GM12878 (cell line): ENCODE results near the gene ANK3. TPM values are rescaled to one million over a fixed set of nuclear protein-coding genes. Genes with fewer than 3 reads are reported as not detected.

ENCODE experiments used
- ATAC-seq: fragments of 200-7000 bp; cut with Tn5 transposase; 3 replicates; pipeline ENCODE4 v1.9.1; 2020; ENCODE audit warnings: mild to moderate bottlenecking, moderate library complexity
- BruUV-seq: library from RNA; stranded (reverse); fragments of 400-500 nt; replicated peaks from 2 replicates; lab custom pipeline; 2021; lab: Mats Ljungman, UMichigan
- CTCF ChIA-PET: fragments of 300-600 bp; sonication (Branson Sonifier 250); formaldehyde crosslinking; extraction: SDS; loops from one replicate; lab custom pipeline; 2021; ENCODE audit warnings: inconsistent platforms; lab: Yijun Ruan, JAX
- POLR2A ChIA-PET: fragments of 350-600 bp; formaldehyde crosslinking; extraction: SDS; loops from one replicate; lab custom pipeline; 2021; ENCODE audit warnings: inconsistent platforms; lab: Charles Lee
- RAD21 ChIA-PET: fragments of 300-600 bp; sonication (Branson Sonifier 250); formaldehyde crosslinking; loops from one replicate; lab custom pipeline; 2023; ENCODE audit warnings: antibody characterized with exemption; ENCODE audit not compliant: unreplicated experiment; lab: Charles Lee
- SMC1A ChIA-PET: fragments of 300-600 bp; sonication (Branson Sonifier 250); formaldehyde crosslinking; loops from one replicate; lab custom pipeline; 2023; ENCODE audit not compliant: unreplicated experiment, uncharacterized antibody; lab: Charles Lee
- DNase-seq: peaks from one replicate; pipeline ENCODE4 v3.0.0-alpha.2; 2011; ENCODE audit warnings: low read depth, low spot score
- FAIRE-seq: peaks from 3 replicates; lab custom pipeline; 2011; peaks lifted over from hg19 to GRCh38; lab: Jason Lieb, UNC
- H2AFZ ChIP-seq: 2 replicates; pipeline ENCODE4 v1.6.0; 2011; ENCODE audit warnings: low read depth, low read length, control low read depth; ENCODE audit not compliant: control insufficient read depth
- H3K27ac ChIP-seq: 2 replicates; pipeline ENCODE4 v1.5.1; 2011; ENCODE audit warnings: control low read depth; ENCODE audit not compliant: control insufficient read depth, insufficient read depth
- H3K27me3 ChIP-seq, 2 experiments: replicated peaks in 1 of 2; 2 replicates each; pipeline versions ENCODE4 v1.6.0 to v1.6.1; 2011; ENCODE audit warnings: low read length in 1 of 2; ENCODE audit not compliant: control insufficient read depth in 2 of 2, insufficient read depth in 2 of 2
- H3K36me3 ChIP-seq, 2 experiments: 2 replicates each; pipeline ENCODE4 v1.5.1; 2011; ENCODE audit warnings: low read length in 1 of 2; ENCODE audit not compliant: control insufficient read depth in 2 of 2, insufficient read depth in 2 of 2
- H3K4me1 ChIP-seq: 2 replicates; pipeline ENCODE4 v1.6.1; 2011; ENCODE audit warnings: mild to moderate bottlenecking, low read length, moderate library complexity, mixed read lengths; ENCODE audit not compliant: control insufficient read depth, insufficient read depth
- H3K4me2 ChIP-seq: 2 replicates; pipeline ENCODE4 v1.6.0; 2011; ENCODE audit warnings: control low read depth; ENCODE audit not compliant: control insufficient read depth, insufficient read depth
- H3K4me3 ChIP-seq: fragments of 200-600 bp; sonication (generic); 2 replicates; pipeline ENCODE4 v1.5.1; 2016
- H3K79me2 ChIP-seq: 2 replicates; pipeline ENCODE4 v1.6.0; 2011; ENCODE audit warnings: low read length; ENCODE audit not compliant: control insufficient read depth, insufficient read depth
- H3K9ac ChIP-seq: 2 replicates; pipeline ENCODE4 v1.8.0; 2011; ENCODE audit warnings: low read length, control low read depth, mixed read lengths; ENCODE audit not compliant: control insufficient read depth, insufficient read depth
- H3K9me3 ChIP-seq: replicated peaks from 3 replicates; pipeline ENCODE4 v1.5.1; 2011; ENCODE audit warnings: mild to moderate bottlenecking, low read length; ENCODE audit not compliant: control insufficient read depth, insufficient read depth
- H4K20me1 ChIP-seq: 2 replicates; pipeline ENCODE4 v1.6.0; 2011; ENCODE audit not compliant: control insufficient read depth, insufficient read depth
- CHD4 ChIP-seq: fragments of 200-600 bp; sonication (generic); IDR thresholded peaks from 2 replicates; pipeline ENCODE4 v1.6.1; 2016; ENCODE audit warnings: mild to moderate bottlenecking
- MEF2A ChIP-seq: IDR thresholded peaks from 2 replicates; pipeline ENCODE4 v1.6.1; 2011; ENCODE audit warnings: low read depth, mild to moderate bottlenecking, low read length, moderate library complexity; ENCODE audit not compliant: insufficient read depth
- NFYA ChIP-seq: IDR thresholded peaks from 2 replicates; pipeline ENCODE4 v1.6.1; 2011; ENCODE audit warnings: low read depth, mild to moderate bottlenecking, low read length, improper control_type of control experiment, borderline replicate concordance
- RCOR1 ChIP-seq: conservative IDR thresholded peaks from 2 replicates; pipeline ENCODE4 v1.6.1; 2012; ENCODE audit warnings: low read depth, low read length, improper control_type of control experiment
- SP1 ChIP-seq: IDR thresholded peaks from one replicate; pipeline ENCODE4 v1.6.1; 2011; ENCODE audit warnings: low read depth, low read length
- TBL1XR1 ChIP-seq: IDR thresholded peaks from 2 replicates; pipeline ENCODE4 v1.6.1; 2012; ENCODE audit warnings: low read depth, low read length, improper control_type of control experiment
- ZBED1 ChIP-seq: IDR thresholded peaks from 2 replicates; pipeline ENCODE4 v1.6.1; 2016; ENCODE audit warnings: borderline replicate concordance
- ZNF24 ChIP-seq: fragments of 450-650 bp; IDR thresholded peaks from 2 replicates; pipeline ENCODE4 v1.6.1; 2017; ENCODE audit warnings: antibody characterized with exemption, mild to moderate bottlenecking
- WGBS: methylation state at CpG from one replicate; pipeline ENCODE4 v1.1.6; 2016; ENCODE audit warnings: low lambda C conversion rate; ENCODE audit not compliant: insufficient replicate concordance, insufficient coverage; ENCODE audit errors: missing lambda C conversion rate; 5-methylcytosine and 5-hydroxymethylcytosine counted together
- in situ Hi-C: fragments of 300-500 bp; cut with MboI; formaldehyde crosslinking; loops from 9 replicates; pipeline ENCODE4 v1.14.3; 2018; ENCODE audit warnings: mixed read lengths
- intact Hi-C: fragments of 100-400 bp; cut with micrococcal nuclease; formaldehyde crosslinking; loops from one replicate; pipeline ENCODE4 v1.14.2; 2022; ENCODE audit not compliant: unreplicated experiment
- polyA plus RNA-seq, 11 experiments: library from polyadenylated mRNA; depleted of rRNA in 4 of 11; unstranded in 6 of 11; stranded (reverse) in 5 of 11; fragments of >200 nt; fragmentation: Nextera tagmentation in 4 of 11; fragmentation: Illumina TruSeq in 1 of 11; extraction: Ambion mirVana in 4 of 11; extraction: Trizol in 1 of 11; gene quantifications; 1 replicate in 1 of 11; 2 replicates in 10 of 11; pipeline versions ENCODE4 v1.2.1 to v1.2.3, GENCODE V29; 2011 to 2016; ENCODE audit warnings: inconsistent platforms in 2 of 11, missing spikeins in 2 of 11, low read depth in 1 of 11
- total RNA-seq, 4 experiments: library from RNA; depleted of rRNA in 3 of 4; stranded (reverse); fragments of >200 nt in 3 of 4; fragmentation: Illumina TruSeq in 1 of 4; extraction: Trizol in 1 of 4; gene quantifications; 2 replicates each; pipeline versions ENCODE4 v1.2.1 to v1.2.3, GENCODE V29; 2013 to 2021
- TF ChIP-seq, protein P1 (sequence below): IDR thresholded peaks from 2 replicates; pipeline ENCODE4 v1.6.1; 2011; ENCODE audit warnings: low read depth, low read length, improper control_type of control experiment, borderline replicate concordance
- TF ChIP-seq, protein P2 (sequence below): IDR thresholded peaks from 2 replicates; pipeline ENCODE4 v1.6.1; 2012; ENCODE audit warnings: mild to moderate bottlenecking, low read depth, low read length
- TF ChIP-seq, protein P3 (sequence below): IDR thresholded peaks from 2 replicates; pipeline ENCODE4 v1.6.1; 2012; ENCODE audit warnings: improper control_type of control experiment, low read depth, low read length; ENCODE audit not compliant: insufficient replicate concordance

The ANK3 gene
- total and polyA plus RNA-seq, 10 of the 15 experiments (the other 5 are each of a cell fraction or from before 2014, with no cell fraction given), result 0.06 to 0.82 (median 0.20) TPM; not detected in 2

DNA sequence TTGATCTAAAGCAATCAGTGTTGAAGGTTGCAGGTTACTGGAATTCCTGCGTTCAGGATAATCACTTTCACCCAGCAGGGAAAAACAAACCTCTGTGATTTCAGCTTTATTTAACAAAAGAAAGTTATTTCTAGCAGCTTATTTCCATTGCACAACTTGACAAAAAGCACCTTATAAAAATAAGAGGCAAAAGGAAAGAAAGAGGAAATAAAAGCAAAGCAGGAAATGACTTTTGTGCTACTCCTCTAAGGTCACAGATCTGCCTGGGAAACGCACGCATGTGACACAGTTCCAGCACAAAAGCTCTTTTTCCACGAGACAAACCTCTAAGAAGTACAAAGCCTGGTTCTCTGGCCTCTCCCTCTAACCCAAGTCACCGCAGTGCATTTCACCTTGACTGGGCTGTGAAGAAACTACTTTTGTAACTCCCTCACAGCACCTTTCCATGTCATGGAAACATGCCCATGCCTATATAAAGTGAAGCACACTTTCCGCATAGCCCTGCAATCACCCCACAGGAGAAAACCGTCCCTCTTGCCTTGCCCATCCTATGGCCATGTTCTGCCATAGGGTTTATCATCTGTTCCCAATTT is 870 bp downstream of the ANK3 start (continued):
- TF ChIP-seq, protein P1, sequence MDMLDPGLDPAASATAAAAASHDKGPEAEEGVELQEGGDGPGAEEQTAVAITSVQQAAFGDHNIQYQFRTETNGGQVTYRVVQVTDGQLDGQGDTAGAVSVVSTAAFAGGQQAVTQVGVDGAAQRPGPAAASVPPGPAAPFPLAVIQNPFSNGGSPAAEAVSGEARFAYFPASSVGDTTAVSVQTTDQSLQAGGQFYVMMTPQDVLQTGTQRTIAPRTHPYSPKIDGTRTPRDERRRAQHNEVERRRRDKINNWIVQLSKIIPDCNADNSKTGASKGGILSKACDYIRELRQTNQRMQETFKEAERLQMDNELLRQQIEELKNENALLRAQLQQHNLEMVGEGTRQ, result no peak
- TF ChIP-seq CHD4 (no peak), MEF2A (no peak), ZBED1 (no peak)

DNA sequence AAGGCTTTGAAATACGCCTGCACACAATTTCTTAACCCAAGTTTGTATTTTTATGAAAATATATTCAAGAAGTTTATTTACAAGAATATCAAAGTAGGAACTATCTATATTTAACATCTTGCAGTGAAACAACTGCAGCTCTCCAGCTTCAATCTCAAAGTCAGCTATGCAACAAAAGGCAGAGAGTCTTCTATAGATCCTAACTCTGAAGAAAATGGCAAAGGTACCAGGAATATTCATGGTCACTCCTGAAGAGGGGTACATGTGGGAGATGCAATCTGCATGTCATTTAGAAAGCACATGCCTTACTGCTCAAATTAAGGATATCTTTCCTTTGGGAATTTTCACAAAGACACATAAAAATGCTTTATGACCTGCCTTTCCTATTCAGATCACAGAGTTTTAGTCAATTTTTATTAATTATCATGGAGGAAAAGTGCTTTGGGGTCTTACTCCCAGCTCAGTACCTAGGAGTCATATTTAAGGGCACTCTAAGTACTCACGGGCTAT is 1.5 kb downstream of the ANK3 start:
- ATAC-seq (no peak), FAIRE-seq (no peak), DNase-seq (no peak)
- ChIA-PET CTCF (interaction anchor here (1.5 kb wide), 3 partner anchors 21 to 52 kb away, joined by 3 to 5 read pairs (median 3); no protein-coding TSS in a partner anchor), RAD21 (no interaction called here), SMC1A (interaction anchor here (0.8 to 1.6 kb wide), 2 partner anchors 11 to 185 kb away, joined by 3 to 5 read pairs; no protein-coding TSS in a partner anchor), POLR2A (no interaction called here)
- no peak overlapping the region for H3K4me3 ChIP-seq
- H3K9ac ChIP-seq, result no peak overlapping the region
- no peak overlapping the region for H3K4me2 ChIP-seq
- BruUV-seq, result no TSS peak
- no peak overlapping the region for H2AFZ ChIP-seq
- H3K4me1 ChIP-seq, result no peaks in the 10 kb centered on the region
- in situ Hi-C loops, result no loop called here
- no peaks in the 10 kb centered on the region for H3K79me2 ChIP-seq
- H3K9me3 ChIP-seq, result no peaks in the 10 kb centered on the region
- WGBS, result 20% methylated on average over 2 of the region's 2 CpGs
- H3K36me3 ChIP-seq, result no peaks in the 10 kb centered on the region
- no peaks in the 10 kb centered on the region for H4K20me1 ChIP-seq
- no peak overlapping the region for H3K27ac ChIP-seq
- intact Hi-C loops, result no loop called here
- H3K27me3 ChIP-seq, result no peaks in the 10 kb centered on the region
- TF ChIP-seq NFYA (no peak), ZNF24 (no peak), SP1 (no peak), RCOR1 (no peak), TBL1XR1 (no peak)
- TF ChIP-seq, protein P1, result no peak
- TF ChIP-seq, protein P2, sequence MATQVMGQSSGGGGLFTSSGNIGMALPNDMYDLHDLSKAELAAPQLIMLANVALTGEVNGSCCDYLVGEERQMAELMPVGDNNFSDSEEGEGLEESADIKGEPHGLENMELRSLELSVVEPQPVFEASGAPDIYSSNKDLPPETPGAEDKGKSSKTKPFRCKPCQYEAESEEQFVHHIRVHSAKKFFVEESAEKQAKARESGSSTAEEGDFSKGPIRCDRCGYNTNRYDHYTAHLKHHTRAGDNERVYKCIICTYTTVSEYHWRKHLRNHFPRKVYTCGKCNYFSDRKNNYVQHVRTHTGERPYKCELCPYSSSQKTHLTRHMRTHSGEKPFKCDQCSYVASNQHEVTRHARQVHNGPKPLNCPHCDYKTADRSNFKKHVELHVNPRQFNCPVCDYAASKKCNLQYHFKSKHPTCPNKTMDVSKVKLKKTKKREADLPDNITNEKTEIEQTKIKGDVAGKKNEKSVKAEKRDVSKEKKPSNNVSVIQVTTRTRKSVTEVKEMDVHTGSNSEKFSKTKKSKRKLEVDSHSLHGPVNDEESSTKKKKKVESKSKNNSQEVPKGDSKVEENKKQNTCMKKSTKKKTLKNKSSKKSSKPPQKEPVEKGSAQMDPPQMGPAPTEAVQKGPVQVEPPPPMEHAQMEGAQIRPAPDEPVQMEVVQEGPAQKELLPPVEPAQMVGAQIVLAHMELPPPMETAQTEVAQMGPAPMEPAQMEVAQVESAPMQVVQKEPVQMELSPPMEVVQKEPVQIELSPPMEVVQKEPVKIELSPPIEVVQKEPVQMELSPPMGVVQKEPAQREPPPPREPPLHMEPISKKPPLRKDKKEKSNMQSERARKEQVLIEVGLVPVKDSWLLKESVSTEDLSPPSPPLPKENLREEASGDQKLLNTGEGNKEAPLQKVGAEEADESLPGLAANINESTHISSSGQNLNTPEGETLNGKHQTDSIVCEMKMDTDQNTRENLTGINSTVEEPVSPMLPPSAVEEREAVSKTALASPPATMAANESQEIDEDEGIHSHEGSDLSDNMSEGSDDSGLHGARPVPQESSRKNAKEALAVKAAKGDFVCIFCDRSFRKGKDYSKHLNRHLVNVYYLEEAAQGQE, result no peak
- TF ChIP-seq, protein P3, sequence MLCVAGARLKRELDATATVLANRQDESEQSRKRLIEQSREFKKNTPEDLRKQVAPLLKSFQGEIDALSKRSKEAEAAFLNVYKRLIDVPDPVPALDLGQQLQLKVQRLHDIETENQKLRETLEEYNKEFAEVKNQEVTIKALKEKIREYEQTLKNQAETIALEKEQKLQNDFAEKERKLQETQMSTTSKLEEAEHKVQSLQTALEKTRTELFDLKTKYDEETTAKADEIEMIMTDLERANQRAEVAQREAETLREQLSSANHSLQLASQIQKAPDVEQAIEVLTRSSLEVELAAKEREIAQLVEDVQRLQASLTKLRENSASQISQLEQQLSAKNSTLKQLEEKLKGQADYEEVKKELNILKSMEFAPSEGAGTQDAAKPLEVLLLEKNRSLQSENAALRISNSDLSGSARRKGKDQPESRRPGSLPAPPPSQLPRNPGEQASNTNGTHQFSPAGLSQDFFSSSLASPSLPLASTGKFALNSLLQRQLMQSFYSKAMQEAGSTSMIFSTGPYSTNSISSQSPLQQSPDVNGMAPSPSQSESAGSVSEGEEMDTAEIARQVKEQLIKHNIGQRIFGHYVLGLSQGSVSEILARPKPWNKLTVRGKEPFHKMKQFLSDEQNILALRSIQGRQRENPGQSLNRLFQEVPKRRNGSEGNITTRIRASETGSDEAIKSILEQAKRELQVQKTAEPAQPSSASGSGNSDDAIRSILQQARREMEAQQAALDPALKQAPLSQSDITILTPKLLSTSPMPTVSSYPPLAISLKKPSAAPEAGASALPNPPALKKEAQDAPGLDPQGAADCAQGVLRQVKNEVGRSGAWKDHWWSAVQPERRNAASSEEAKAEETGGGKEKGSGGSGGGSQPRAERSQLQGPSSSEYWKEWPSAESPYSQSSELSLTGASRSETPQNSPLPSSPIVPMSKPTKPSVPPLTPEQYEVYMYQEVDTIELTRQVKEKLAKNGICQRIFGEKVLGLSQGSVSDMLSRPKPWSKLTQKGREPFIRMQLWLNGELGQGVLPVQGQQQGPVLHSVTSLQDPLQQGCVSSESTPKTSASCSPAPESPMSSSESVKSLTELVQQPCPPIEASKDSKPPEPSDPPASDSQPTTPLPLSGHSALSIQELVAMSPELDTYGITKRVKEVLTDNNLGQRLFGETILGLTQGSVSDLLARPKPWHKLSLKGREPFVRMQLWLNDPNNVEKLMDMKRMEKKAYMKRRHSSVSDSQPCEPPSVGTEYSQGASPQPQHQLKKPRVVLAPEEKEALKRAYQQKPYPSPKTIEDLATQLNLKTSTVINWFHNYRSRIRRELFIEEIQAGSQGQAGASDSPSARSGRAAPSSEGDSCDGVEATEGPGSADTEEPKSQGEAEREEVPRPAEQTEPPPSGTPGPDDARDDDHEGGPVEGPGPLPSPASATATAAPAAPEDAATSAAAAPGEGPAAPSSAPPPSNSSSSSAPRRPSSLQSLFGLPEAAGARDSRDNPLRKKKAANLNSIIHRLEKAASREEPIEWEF, result no peak
